ENCODE measurements around the gene DGCR2.

The DGCR2 gene

GRCh38 chr22:19134874-19135273, 12.7 kb upstream of the DGCR2 start:
- TF ChIP-seq, protein P1, sequence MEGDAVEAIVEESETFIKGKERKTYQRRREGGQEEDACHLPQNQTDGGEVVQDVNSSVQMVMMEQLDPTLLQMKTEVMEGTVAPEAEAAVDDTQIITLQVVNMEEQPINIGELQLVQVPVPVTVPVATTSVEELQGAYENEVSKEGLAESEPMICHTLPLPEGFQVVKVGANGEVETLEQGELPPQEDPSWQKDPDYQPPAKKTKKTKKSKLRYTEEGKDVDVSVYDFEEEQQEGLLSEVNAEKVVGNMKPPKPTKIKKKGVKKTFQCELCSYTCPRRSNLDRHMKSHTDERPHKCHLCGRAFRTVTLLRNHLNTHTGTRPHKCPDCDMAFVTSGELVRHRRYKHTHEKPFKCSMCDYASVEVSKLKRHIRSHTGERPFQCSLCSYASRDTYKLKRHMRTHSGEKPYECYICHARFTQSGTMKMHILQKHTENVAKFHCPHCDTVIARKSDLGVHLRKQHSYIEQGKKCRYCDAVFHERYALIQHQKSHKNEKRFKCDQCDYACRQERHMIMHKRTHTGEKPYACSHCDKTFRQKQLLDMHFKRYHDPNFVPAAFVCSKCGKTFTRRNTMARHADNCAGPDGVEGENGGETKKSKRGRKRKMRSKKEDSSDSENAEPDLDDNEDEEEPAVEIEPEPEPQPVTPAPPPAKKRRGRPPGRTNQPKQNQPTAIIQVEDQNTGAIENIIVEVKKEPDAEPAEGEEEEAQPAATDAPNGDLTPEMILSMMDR (IDR thresholded peaks at IDR 0.05; ENCODE audit: low read depth, low read length, missing control alignments), result no peak
- no peak for DNase-seq (ENCODE audit: low read depth)
- no peak overlapping the region for H3K4me3 ChIP-seq (ENCODE audit: low read depth, low read length)

- no peak overlapping the region for H3K4me3 ChIP-seq (ENCODE audit: low read depth, low read length)
- TF ChIP-seq, protein P1 (IDR thresholded peaks at IDR 0.05; ENCODE audit: low read depth, low read length, missing control alignments), result no peak
- no peak for DNase-seq (ENCODE audit: low read depth)
Observed at GRCh38 chr22:19134176-19134831, 12.1 kb upstream of the DGCR2 start.

DNA sequence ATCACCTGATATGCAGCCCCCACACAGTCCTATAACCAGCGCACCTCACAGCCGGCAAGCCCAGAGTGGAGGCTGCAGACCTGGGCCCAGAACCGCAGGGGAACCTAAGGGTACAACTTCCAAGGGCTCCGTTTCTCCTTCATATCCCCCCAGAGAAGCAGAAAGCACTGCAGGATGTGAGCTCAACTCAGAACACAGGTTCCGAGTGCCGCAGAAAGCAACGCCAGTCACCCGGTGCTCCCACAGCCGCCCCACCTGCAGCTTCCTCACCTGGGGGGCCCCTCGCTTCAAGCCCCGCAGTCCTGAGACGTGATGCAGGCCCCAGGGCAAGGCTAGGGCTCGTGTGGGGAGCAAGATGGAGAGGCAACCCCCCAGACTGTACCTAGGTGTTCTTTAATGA, 11.3 kb upstream of the DGCR2 start:
- TF ChIP-seq, protein P1 (IDR thresholded peaks at IDR 0.05; ENCODE audit: low read depth, low read length, missing control alignments), result no peak
- H3K4me3 ChIP-seq (ENCODE audit: low read depth, low read length), result no peak overlapping the region
- DNase-seq (ENCODE audit: low read depth), result no peak

DNA sequence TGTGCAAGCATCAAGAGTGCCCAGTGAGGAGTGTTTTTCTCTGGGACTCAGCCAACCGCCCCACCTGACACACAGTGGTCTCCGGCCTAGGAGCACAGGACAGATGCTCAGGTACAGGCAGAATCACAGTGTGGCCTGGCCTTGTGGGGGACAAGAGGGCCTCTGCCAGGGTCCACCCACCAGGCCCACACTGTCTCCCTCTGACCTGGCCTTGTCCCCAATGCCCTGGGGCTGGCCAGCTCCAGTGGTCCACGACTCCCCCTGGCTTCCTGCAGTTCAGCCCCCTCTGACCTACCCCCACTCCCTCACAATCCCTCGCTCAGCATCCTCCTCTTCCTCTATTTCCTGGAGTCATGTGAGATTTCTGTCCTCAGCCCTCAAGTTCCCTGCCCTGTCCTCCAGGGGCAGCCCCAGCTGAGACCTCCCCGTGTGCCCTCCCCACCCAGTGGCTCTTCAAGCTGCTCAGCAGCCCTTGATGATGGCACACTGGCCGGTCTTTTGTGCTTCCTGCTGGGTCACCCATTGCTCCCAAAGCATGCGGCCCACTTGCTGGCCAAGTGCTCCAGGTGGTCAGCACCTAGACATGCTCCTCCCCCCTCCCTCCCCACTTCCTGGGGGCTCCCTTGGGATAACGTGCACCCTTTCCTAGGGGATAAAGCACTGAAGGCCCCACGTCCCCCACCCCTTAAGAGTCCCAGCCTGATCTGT, 10.6 kb upstream of the DGCR2 start:
- DNase-seq (ENCODE audit: low read depth), result no peak
- TF ChIP-seq, protein P1 (IDR thresholded peaks at IDR 0.05; ENCODE audit: low read depth, low read length, missing control alignments), result no peak
- H3K4me3 ChIP-seq (ENCODE audit: low read depth, low read length), result no peak overlapping the region

DNA sequence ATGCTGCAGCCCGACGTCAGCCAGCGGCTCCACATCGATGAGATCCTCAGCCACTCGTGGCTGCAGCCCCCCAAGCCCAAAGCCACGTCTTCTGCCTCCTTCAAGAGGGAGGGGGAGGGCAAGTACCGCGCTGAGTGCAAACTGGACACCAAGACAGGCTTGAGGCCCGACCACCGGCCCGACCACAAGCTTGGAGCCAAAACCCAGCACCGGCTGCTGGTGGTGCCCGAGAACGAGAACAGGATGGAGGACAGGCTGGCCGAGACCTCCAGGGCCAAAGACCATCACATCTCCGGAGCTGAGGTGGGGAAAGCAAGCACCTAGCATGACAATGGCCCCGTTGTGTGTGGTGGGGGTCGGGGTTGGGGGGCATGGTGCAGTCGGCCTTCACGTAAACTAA, 9.9 kb upstream of the DGCR2 start:
- TF ChIP-seq, protein P1 (IDR thresholded peaks at IDR 0.05; ENCODE audit: low read depth, low read length, missing control alignments), result no peak
- DNase-seq (ENCODE audit: low read depth), result no peak
- H3K4me3 ChIP-seq (ENCODE audit: low read depth, low read length), result no peak overlapping the region

GRCh38 chr22:19131685-19132015, 9.4 kb upstream of the DGCR2 start:
- no peak overlapping the region for H3K4me3 ChIP-seq (ENCODE audit: low read depth, low read length)
- TF ChIP-seq, protein P1 (IDR thresholded peaks at IDR 0.05; ENCODE audit: low read depth, low read length, missing control alignments), result no peak
- no peak for DNase-seq (ENCODE audit: low read depth)

Data from GM12864 (cell line).